ENCODE measurements around the gene GSDME. TPM values are rescaled to one million over a fixed set of nuclear protein-coding genes. Genes with fewer than 3 reads are reported as not detected.

Gene GSDME
- total RNA-seq, 1 experiment from 2014 or later: 7.6 TPM

GRCh38 chr7:24698531-24699266 lies 58.6 kb downstream of the GSDME start:
- no peaks in the 10 kb centered on the region for H3K9me2 ChIP-seq (ENCODE audit: insufficient read depth)
- H3K36me3 ChIP-seq (ENCODE audit: control insufficient read depth in 1 of 2, insufficient read depth in 2 of 2, low read length in 2 of 2): 0 out of 4 replicates have a peak, but pooled peaks cover 0 to 3% of the 10 kb centered on the region in 2 experiments
- no peaks in the 10 kb centered on the region for H3K27me3 ChIP-seq (ENCODE audit: insufficient read depth, low read length)
- CTCF ChIA-PET: interaction anchor here (1.8 kb wide), 1 partner anchor 11 kb away, joined by 3 read pairs; no protein-coding TSS in a partner anchor
- no peak overlapping the region for H3K4me2 ChIP-seq (ENCODE audit: low read length)
- ATAC-seq (no peak), DNase-seq (ENCODE audit: low read depth, low spot score) (no peak)
- H3K9me3 ChIP-seq (ENCODE audit: control insufficient read depth in 1 of 2, insufficient read depth in 1 of 2, low read depth in 1 of 2, low read length in 2 of 2): no peaks in the 10 kb centered on the region
- RAD21 ChIA-PET (ENCODE audit: low non-redundant PET in 1 of 2, low total read pairs in 2 of 2, uncharacterized antibody in 2 of 2, unreplicated experiment in 2 of 2): no interaction called here
- BruUV-seq (replicated peaks): no TSS peak
- POLR2A ChIA-PET: no interaction called here
- peaks cover 11 to 17% of the 10 kb centered on the region in 2 experiments for H3K4me1 ChIP-seq (ENCODE audit: control insufficient read depth in 1 of 2, insufficient read depth in 2 of 2, low read length in 2 of 2)
- no peak overlapping the region for H3K27ac ChIP-seq (ENCODE audit: low read depth, low read length)
- intact Hi-C loops (cut with micrococcal nuclease): no loop called here
- no peak overlapping the region for H3K4me3 ChIP-seq (replicated peaks in 1 of 2; ENCODE audit: low read depth in 1 of 2, low read length in 2 of 2)
- no peak overlapping the region for H3K9ac ChIP-seq (ENCODE audit: low read length)
- TF ChIP-seq JUND (IDR thresholded peaks at IDR 0.05) (no peak), SRF (IDR thresholded peaks at IDR 0.05; ENCODE audit: low read depth) (no peak), SIN3A (IDR thresholded peaks at IDR 0.05; ENCODE audit: low read depth) (no peak), CBX3 (IDR thresholded peaks at IDR 0.05; ENCODE audit: low read depth) (no peak)
- H4K20me1 ChIP-seq (ENCODE audit: insufficient read depth): no peaks in the 10 kb centered on the region
- no peaks in the 10 kb centered on the region for H3K79me2 ChIP-seq (ENCODE audit: insufficient read depth, low read length)
- no peak overlapping the region for H2AFZ ChIP-seq (ENCODE audit: low read depth, low read length, poor library complexity, severe bottlenecking)

GRCh38 chr7:24697416-24697815 lies 59.8 kb downstream of the GSDME start:
- no peaks in the 10 kb centered on the region for H3K27me3 ChIP-seq (ENCODE audit: insufficient read depth, low read length)
- ChIA-PET CTCF (interaction anchor here (1.8 kb wide), 1 partner anchor 10 kb away, joined by 3 read pairs; no protein-coding TSS in a partner anchor), RAD21 (ENCODE audit: low non-redundant PET in 1 of 2, low total read pairs in 2 of 2, uncharacterized antibody in 2 of 2, unreplicated experiment in 2 of 2) (no interaction called here), POLR2A (no interaction called here)
- 0 out of 4 replicates have a peak, but pooled peaks cover 0 to 1% of the 10 kb centered on the region in 2 experiments for H3K36me3 ChIP-seq (ENCODE audit: control insufficient read depth in 1 of 2, insufficient read depth in 2 of 2, low read length in 2 of 2)
- H3K9me2 ChIP-seq (ENCODE audit: insufficient read depth): no peaks in the 10 kb centered on the region
- H3K4me1 ChIP-seq (ENCODE audit: control insufficient read depth in 1 of 2, insufficient read depth in 2 of 2, low read length in 2 of 2): peaks cover 11 to 17% of the 10 kb centered on the region in 2 experiments
- no peak overlapping the region for H3K9ac ChIP-seq (ENCODE audit: low read length)
- BruUV-seq (replicated peaks): no TSS peak
- H3K4me2 ChIP-seq (ENCODE audit: low read length): no peak overlapping the region
- intact Hi-C loops (cut with micrococcal nuclease): no loop called here
- ATAC-seq: no peak
- no peaks in the 10 kb centered on the region for H4K20me1 ChIP-seq (ENCODE audit: insufficient read depth)
- H3K27ac ChIP-seq (ENCODE audit: low read depth, low read length): no peak overlapping the region
- DNase-seq (ENCODE audit: low read depth, low spot score): no peak
- no peaks in the 10 kb centered on the region for H3K9me3 ChIP-seq (ENCODE audit: control insufficient read depth in 1 of 2, insufficient read depth in 1 of 2, low read depth in 1 of 2, low read length in 2 of 2)
- no peak overlapping the region for H2AFZ ChIP-seq (ENCODE audit: low read depth, low read length, poor library complexity, severe bottlenecking)
- no peak overlapping the region for H3K4me3 ChIP-seq (replicated peaks in 1 of 2; ENCODE audit: low read depth in 1 of 2, low read length in 2 of 2)
- H3K79me2 ChIP-seq (ENCODE audit: insufficient read depth, low read length): no peaks in the 10 kb centered on the region
- TF ChIP-seq ATF3 (IDR thresholded peaks at IDR 0.05) (no peak), EZH2 (IDR thresholded peaks at IDR 0.05) (no peak), FOSL1 (IDR thresholded peaks at IDR 0.05; ENCODE audit: low read depth) (no peak), EGR1 (IDR thresholded peaks at IDR 0.05; ENCODE audit: low read depth) (no peak), ZBTB33 (IDR thresholded peaks at IDR 0.05; ENCODE audit: extremely low read depth, insufficient replicate concordance, low read length) (no peak), MAX (IDR thresholded peaks at IDR 0.05) (no peak), ELF1 (IDR thresholded peaks at IDR 0.05; ENCODE audit: borderline replicate concordance, low read depth) (no peak), EZH2phosphoT487 (IDR thresholded peaks at IDR 0.05; ENCODE audit: borderline replicate concordance) (no peak), CBX3 (IDR thresholded peaks at IDR 0.05; ENCODE audit: low read depth) (no peak), POLR2A (IDR thresholded peaks at IDR 0.05; ENCODE audit: borderline replicate concordance, extremely low read depth, insufficient read depth, insufficient read length) (no peak), CTCF (IDR thresholded peaks at IDR 0.05 in 2 of 3, conservative IDR thresholded peaks at IDR 0.05 in 1 of 3; ENCODE audit: borderline replicate concordance in 1 of 3, insufficient read depth in 1 of 3, low read depth in 2 of 3, low read length in 2 of 3) (no peak)
